Liver (tissue), 9 donors: ENCODE results near the gene CCNK. TPM values are rescaled to one million over a fixed set of nuclear protein-coding genes. Genes with fewer than 3 reads are reported as not detected.

Experiments used
- DNase-seq: peaks from one replicate; pipeline ENCODE4 v3.0.0-alpha.2; 2017; ENCODE audit warnings: low spot score
- H3K27ac ChIP-seq, 2 donors: one replicate each; pipeline ENCODE4 v1.7.0; 2013; ENCODE audit warnings: inconsistent platforms in 2 of 2, low read length in 2 of 2, control low read depth in 1 of 2, low read depth in 1 of 2, mild to moderate bottlenecking in 1 of 2
- H3K27me3 ChIP-seq, 4 donors: one replicate each; pipeline versions ENCODE4 v1.6.1 to v1.7.0; 2013; ENCODE audit warnings: low read length in 3 of 4, inconsistent platforms in 1 of 4, mild to moderate bottlenecking in 1 of 4, moderate library complexity in 1 of 4; ENCODE audit not compliant: control insufficient read depth in 4 of 4, insufficient read depth in 4 of 4
- H3K36me3 ChIP-seq, 4 donors: one replicate each; pipeline versions ENCODE4 v1.6.1 to v1.7.0; 2013; ENCODE audit warnings: low read length in 3 of 4, mild to moderate bottlenecking in 3 of 4, low read depth in 1 of 4, moderate library complexity in 1 of 4; ENCODE audit not compliant: control insufficient read depth in 4 of 4, insufficient read depth in 3 of 4
- H3K4me1 ChIP-seq, 4 donors: one replicate each; pipeline versions ENCODE4 v1.6.1 to v1.7.0; 2013; ENCODE audit warnings: low read length in 3 of 4, mild to moderate bottlenecking in 3 of 4, moderate library complexity in 1 of 4; ENCODE audit not compliant: control insufficient read depth in 4 of 4, insufficient read depth in 4 of 4
- H3K4me3 ChIP-seq, 3 donors: one replicate each; pipeline versions ENCODE4 v1.6.1 to v1.7.0; 2013; ENCODE audit warnings: low read length in 3 of 3, control low read depth in 1 of 3, low read depth in 1 of 3, mild to moderate bottlenecking in 1 of 3
- H3K9ac ChIP-seq, 2 donors: one replicate each; pipeline ENCODE4 v1.7.0; 2013; ENCODE audit warnings: low read length in 2 of 2, mild to moderate bottlenecking in 2 of 2, moderate library complexity in 2 of 2, control low read depth in 1 of 2, low read depth in 1 of 2
- H3K9me3 ChIP-seq, 4 donors: one replicate each; pipeline versions ENCODE4 v1.6.1 to v1.7.0; 2013; ENCODE audit warnings: low read length in 3 of 4; ENCODE audit not compliant: control insufficient read depth in 4 of 4
- CTCF ChIP-seq: fragments of 150-350 bp; IDR thresholded peaks from 2 replicates; pipeline ENCODE4 v1.5.1; 2017; ENCODE audit warnings: improper control_type of control experiment, low read depth, low read length; ENCODE audit not compliant: missing input control
- EGR1 ChIP-seq, 2 donors: IDR thresholded peaks; 2 replicates each; pipeline ENCODE4 v1.6.1; 2016 to 2018; ENCODE audit warnings: antibody characterized with exemption in 2 of 2, low read depth in 2 of 2
- FOXA1 ChIP-seq: IDR thresholded peaks from 2 replicates; pipeline ENCODE4 v1.6.1; 2016; ENCODE audit warnings: antibody characterized with exemption
- FOXA2 ChIP-seq: IDR thresholded peaks from 2 replicates; pipeline ENCODE4 v1.6.1; 2016; ENCODE audit warnings: antibody characterized with exemption
- GABPA ChIP-seq, 2 donors: IDR thresholded peaks in 1 of 2; conservative IDR thresholded peaks in 1 of 2; 2 replicates each; pipeline ENCODE4 v1.6.1; 2016; ENCODE audit warnings: antibody characterized with exemption in 2 of 2, mild to moderate bottlenecking in 1 of 2, moderate library complexity in 1 of 2
- HNF4A ChIP-seq, 2 donors: conservative IDR thresholded peaks; 2 replicates each; pipeline ENCODE4 v1.6.1; 2016; ENCODE audit warnings: antibody characterized with exemption in 2 of 2, mild to moderate bottlenecking in 2 of 2
- HNF4G ChIP-seq: IDR thresholded peaks from 2 replicates; pipeline ENCODE4 v1.6.1; 2016; ENCODE audit warnings: antibody characterized with exemption
- JUND ChIP-seq, 2 donors: IDR thresholded peaks; 2 replicates each; pipeline ENCODE4 v1.6.1; 2016; ENCODE audit warnings: antibody characterized with exemption in 2 of 2
- NR2F2 ChIP-seq: IDR thresholded peaks from 2 replicates; pipeline ENCODE4 v1.6.1; 2016; ENCODE audit warnings: antibody characterized with exemption
- RAD21 ChIP-seq, 2 donors: IDR thresholded peaks; 2 replicates each; pipeline ENCODE4 v1.6.1; 2016; ENCODE audit warnings: antibody characterized with exemption in 2 of 2, mild to moderate bottlenecking in 2 of 2
- REST ChIP-seq: IDR thresholded peaks from 2 replicates; pipeline ENCODE4 v1.6.1; 2016; ENCODE audit warnings: antibody characterized with exemption, mild to moderate bottlenecking
- RXRA ChIP-seq, 2 donors: IDR thresholded peaks; 2 replicates each; pipeline ENCODE4 v1.6.1; 2017 to 2018; ENCODE audit warnings: antibody characterized with exemption in 2 of 2, mild to moderate bottlenecking in 1 of 2
- SP1 ChIP-seq: IDR thresholded peaks from 2 replicates; pipeline ENCODE4 v1.6.1; 2018; ENCODE audit warnings: antibody characterized with exemption, mild to moderate bottlenecking
- TAF1 ChIP-seq: conservative IDR thresholded peaks from 2 replicates; pipeline ENCODE4 v1.6.1; 2016; ENCODE audit warnings: antibody characterized with exemption, mild to moderate bottlenecking
- YY1 ChIP-seq: IDR thresholded peaks from 2 replicates; pipeline ENCODE4 v1.6.1; 2016; ENCODE audit warnings: antibody characterized with exemption, mild to moderate bottlenecking
- WGBS: extraction: QIAGEN DNeasy Blood & Tissue Kit; methylation state at CpG from one replicate; pipeline ENCODE4 v1.1.7; 2013; 5-methylcytosine and 5-hydroxymethylcytosine counted together
- polyA plus RNA-seq, 2 donors: library from polyadenylated mRNA; stranded (reverse) in 1 of 2; unstranded in 1 of 2; fragments of 200-250 nt in 1 of 2; fragments of >200 nt in 1 of 2; fragmentation: Nextera tagmentation in 1 of 2; extraction: Ambion mirVana in 1 of 2; gene quantifications; one replicate each; pipeline versions ENCODE4 v1.2.1 to v1.2.3, GENCODE V29; 2013 to 2015
- total RNA-seq, 2 donors: library from RNA; depleted of rRNA; stranded (reverse); fragments of >200 nt; gene quantifications; one replicate each; pipeline ENCODE4 v1.2.3, GENCODE V29; 2014
- TF ChIP-seq, protein P1 (sequence below): IDR thresholded peaks from 2 replicates; pipeline ENCODE4 v1.6.1; 2016; ENCODE audit warnings: antibody characterized with exemption
- TF ChIP-seq, protein P2 (sequence below): IDR thresholded peaks from 2 replicates; pipeline ENCODE4 v1.6.1; 2016; ENCODE audit warnings: antibody characterized with exemption
- TF ChIP-seq, protein P3 (sequence below): IDR thresholded peaks from 2 replicates; pipeline ENCODE4 v1.6.1; 2016; ENCODE audit warnings: antibody characterized with exemption
- donor health status: healthy.
- donor health status: healthy.
- donor health status: healthy.
- donor health status: healthy.
- donor health status: healthy.

CCNK gene
- total RNA-seq (10 to 100 TPM; 17.7 to 33.4 TPM), polyA plus RNA-seq (1 to 10 TPM; 7.7 to 8.7 TPM)

DNA sequence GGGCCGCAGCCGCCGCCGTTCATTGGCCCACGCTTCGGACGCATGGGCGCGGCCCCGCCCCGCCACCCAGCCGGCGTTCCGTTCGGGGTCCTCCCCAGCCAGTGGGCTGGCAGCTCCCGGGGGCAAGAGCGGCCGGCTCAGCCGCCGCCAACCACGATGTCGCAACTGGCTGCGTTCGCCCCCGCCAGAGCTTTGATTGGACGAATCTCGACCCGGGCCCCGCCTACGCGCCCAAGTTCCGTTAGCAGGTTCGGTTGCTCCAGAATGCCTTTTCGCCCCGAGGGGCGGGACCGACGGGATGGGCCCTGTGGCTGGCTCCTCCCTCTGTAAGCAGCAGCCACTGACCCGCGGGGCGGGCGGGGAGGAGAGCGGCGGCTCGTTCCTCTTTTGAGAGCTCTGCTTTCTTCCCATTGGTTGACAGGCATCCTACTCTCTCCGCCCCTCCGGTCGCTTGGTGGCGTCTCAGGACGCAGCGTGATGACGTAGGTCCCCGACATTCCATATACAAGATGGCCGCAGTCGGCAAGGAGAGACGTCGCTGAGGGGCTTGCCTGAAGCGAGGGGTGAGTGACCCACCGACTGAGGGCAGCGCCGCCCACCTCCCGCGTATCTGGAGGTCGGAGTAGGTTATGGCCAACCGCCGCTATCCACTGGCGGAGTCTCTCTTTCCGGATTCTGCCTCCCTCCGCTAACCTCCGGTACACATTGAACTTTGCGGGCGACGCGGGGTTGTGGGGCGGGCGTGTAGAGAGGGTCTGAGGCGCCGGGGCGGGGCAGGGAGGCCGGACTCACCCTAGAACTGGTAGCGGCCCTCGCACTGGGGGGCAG, at the start of gene CCNK:
Gene CCNK, plus strand, starts transcription at position 493 of the 828 bp plus-strand sequence. CDS start 11,269 bp downstream, outside the sequence.
- no peaks in the 10 kb centered on the region for H3K27me3 ChIP-seq
- H3K4me3 ChIP-seq = peak within 1 kb of the TSS; percentile 84 to 100 (median 97)
- H3K27ac ChIP-seq = peak within 1 kb of the TSS; percentile 78 to 87
- H3K36me3 ChIP-seq = no peaks in the 10 kb centered on the region
- DNase-seq = peak; percentile 99
- under 1% methylated on average over 82 of the region's 82 CpGs for WGBS
- H3K9me3 ChIP-seq = no peaks in the 10 kb centered on the region
- TF ChIP-seq NR2F2 (peak; percentile 41), JUND (IDR thresholded peaks at IDR 0.05) (peak; percentile 5 to 20), GABPA (IDR thresholded peaks at IDR 0.05 in 1 of 2, conservative IDR thresholded peaks at IDR 0.05 in 1 of 2) (peak in 1 of 2 donors; percentile 75), FOXA1 (no peak), TAF1 (peak; percentile 47), YY1 (peak; percentile 100), RXRA (IDR thresholded peaks at IDR 0.05) (peak; percentile 67 to 81), EGR1 (IDR thresholded peaks at IDR 0.05; ENCODE audit: low read depth in 2 of 2) (peak; percentile 98 to 100), FOXA2 (no peak), RAD21 (IDR thresholded peaks at IDR 0.05) (peak in 1 of 2 donors; percentile 9), CTCF (peak; percentile 1), HNF4G (no peak), SP1 (peak; percentile 97), REST (peak; percentile 86), HNF4A (conservative IDR thresholded peaks at IDR 0.05) (peak; percentile 39 to 66)
- TF ChIP-seq, protein P1, sequence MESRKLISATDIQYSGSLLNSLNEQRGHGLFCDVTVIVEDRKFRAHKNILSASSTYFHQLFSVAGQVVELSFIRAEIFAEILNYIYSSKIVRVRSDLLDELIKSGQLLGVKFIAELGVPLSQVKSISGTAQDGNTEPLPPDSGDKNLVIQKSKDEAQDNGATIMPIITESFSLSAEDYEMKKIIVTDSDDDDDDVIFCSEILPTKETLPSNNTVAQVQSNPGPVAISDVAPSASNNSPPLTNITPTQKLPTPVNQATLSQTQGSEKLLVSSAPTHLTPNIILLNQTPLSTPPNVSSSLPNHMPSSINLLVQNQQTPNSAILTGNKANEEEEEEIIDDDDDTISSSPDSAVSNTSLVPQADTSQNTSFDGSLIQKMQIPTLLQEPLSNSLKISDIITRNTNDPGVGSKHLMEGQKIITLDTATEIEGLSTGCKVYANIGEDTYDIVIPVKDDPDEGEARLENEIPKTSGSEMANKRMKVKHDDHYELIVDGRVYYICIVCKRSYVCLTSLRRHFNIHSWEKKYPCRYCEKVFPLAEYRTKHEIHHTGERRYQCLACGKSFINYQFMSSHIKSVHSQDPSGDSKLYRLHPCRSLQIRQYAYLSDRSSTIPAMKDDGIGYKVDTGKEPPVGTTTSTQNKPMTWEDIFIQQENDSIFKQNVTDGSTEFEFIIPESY = peak; percentile 60
- TF ChIP-seq, protein P2, sequence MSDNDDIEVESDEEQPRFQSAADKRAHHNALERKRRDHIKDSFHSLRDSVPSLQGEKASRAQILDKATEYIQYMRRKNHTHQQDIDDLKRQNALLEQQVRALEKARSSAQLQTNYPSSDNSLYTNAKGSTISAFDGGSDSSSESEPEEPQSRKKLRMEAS = peak; percentile 50
- TF ChIP-seq, protein P3, sequence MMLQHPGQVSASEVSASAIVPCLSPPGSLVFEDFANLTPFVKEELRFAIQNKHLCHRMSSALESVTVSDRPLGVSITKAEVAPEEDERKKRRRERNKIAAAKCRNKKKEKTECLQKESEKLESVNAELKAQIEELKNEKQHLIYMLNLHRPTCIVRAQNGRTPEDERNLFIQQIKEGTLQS = peak; percentile 37
- peaks cover 5 to 43% (median 38%) of the 10 kb centered on the region in 4 donors for H3K4me1 ChIP-seq
- H3K9ac ChIP-seq = peak within 1 kb of the TSS; percentile 53 to 87
